Measurements from ENCODE around the gene TULP1.

The TULP1 gene

GRCh38 chr6:35474942-35475570 is 37.6 kb downstream of the TULP1 start:
- Histone ChIP-seq H3K4me3 (ENCODE audit: severe bottlenecking) (no peak overlapping the region), H3K9me3 (ENCODE audit: severe bottlenecking) (no peaks in the 10 kb centered on the region), H3K4me1 (ENCODE audit: insufficient read depth, poor library complexity, severe bottlenecking) (peaks cover 9% of the 10 kb centered on the region), H3K27me3 (ENCODE audit: insufficient read depth, poor library complexity, severe bottlenecking) (no peaks in the 10 kb centered on the region), H3K27ac (ENCODE audit: poor library complexity, severe bottlenecking) (no peak overlapping the region), H3K36me3 (ENCODE audit: low read depth) (peaks cover 64% of the 10 kb centered on the region)
- peak; percentile 51 for DNase-seq (ENCODE audit: low spot score)
- no peak for ATAC-seq (ENCODE audit: low read depth)
- TF ChIP-seq CTCF (IDR thresholded peaks at IDR 0.05; ENCODE audit: poor library complexity, severe bottlenecking), result no peak

- Histone ChIP-seq H3K27ac (ENCODE audit: poor library complexity, severe bottlenecking) (peak overlapping the region; percentile 91), H3K36me3 (ENCODE audit: low read depth) (peaks cover 71% of the 10 kb centered on the region), H3K4me1 (ENCODE audit: insufficient read depth, poor library complexity, severe bottlenecking) (peaks cover 10% of the 10 kb centered on the region), H3K4me3 (ENCODE audit: severe bottlenecking) (no peak overlapping the region), H3K27me3 (ENCODE audit: insufficient read depth, poor library complexity, severe bottlenecking) (no peaks in the 10 kb centered on the region), H3K9me3 (ENCODE audit: severe bottlenecking) (no peaks in the 10 kb centered on the region)
- DNase-seq (ENCODE audit: low spot score) (no peak), ATAC-seq (ENCODE audit: low read depth) (peak; percentile 7)
- TF ChIP-seq CTCF (IDR thresholded peaks at IDR 0.05; ENCODE audit: poor library complexity, severe bottlenecking), result no peak
These were observed 38.4 kb downstream of the TULP1 start for GRCh38 chr6:35474131-35474941.

GRCh38 chr6:35473850-35474130 is 38.9 kb downstream of the TULP1 start:
- ATAC-seq (ENCODE audit: low read depth), result peak; percentile 7; the same call in 1 of the 3 replicates
- no peaks in the 10 kb centered on the region for H3K27me3 ChIP-seq (ENCODE audit: insufficient read depth, poor library complexity, severe bottlenecking)
- no peak overlapping the region for H3K4me3 ChIP-seq (ENCODE audit: severe bottlenecking)

GRCh38 chr6:35473075-35473849 is 39.4 kb downstream of the TULP1 start:
- TF ChIP-seq CTCF (IDR thresholded peaks at IDR 0.05; ENCODE audit: poor library complexity, severe bottlenecking), result no peak
- H3K36me3 ChIP-seq (ENCODE audit: low read depth), result peaks cover 80% of the 10 kb centered on the region

More at GRCh38 chr6:35473850-35474130, 38.9 kb downstream of the TULP1 start:
- Histone ChIP-seq H3K4me1 (ENCODE audit: insufficient read depth, poor library complexity, severe bottlenecking) (peaks cover 10% of the 10 kb centered on the region), H3K36me3 (ENCODE audit: low read depth) (peaks cover 77% of the 10 kb centered on the region), H3K9me3 (ENCODE audit: severe bottlenecking) (no peaks in the 10 kb centered on the region), H3K27ac (ENCODE audit: poor library complexity, severe bottlenecking) (peak overlapping the region; percentile 91)
- DNase-seq (ENCODE audit: low spot score), result no peak
- no peak for TF ChIP-seq CTCF (IDR thresholded peaks at IDR 0.05; ENCODE audit: poor library complexity, severe bottlenecking)

More at GRCh38 chr6:35473075-35473849, 39.4 kb downstream of the TULP1 start:
- no peaks in the 10 kb centered on the region for H3K9me3 ChIP-seq (ENCODE audit: severe bottlenecking)
- H3K27me3 ChIP-seq (ENCODE audit: insufficient read depth, poor library complexity, severe bottlenecking), result no peaks in the 10 kb centered on the region
- ATAC-seq (ENCODE audit: low read depth) (no peak), DNase-seq (ENCODE audit: low spot score) (no peak)
- peaks cover 10% of the 10 kb centered on the region for H3K4me1 ChIP-seq (ENCODE audit: insufficient read depth, poor library complexity, severe bottlenecking)
- H3K27ac ChIP-seq (ENCODE audit: poor library complexity, severe bottlenecking), result peak overlapping the region; percentile 91
- H3K4me3 ChIP-seq (ENCODE audit: severe bottlenecking), result no peak overlapping the region
